HG02840 (cell line): ENCODE data around the gene NCBP3.

Experiments used
- ATAC-seq: cut with Tn5 transposase; IDR thresholded peaks from one replicate; pipeline ENCODE4 v1.9.1; 2021; ENCODE audit warnings: mild to moderate bottlenecking, moderate library complexity, moderate number of reproducible peaks; ENCODE audit not compliant: unreplicated experiment, low FRiP score

Gene NCBP3, protein sequence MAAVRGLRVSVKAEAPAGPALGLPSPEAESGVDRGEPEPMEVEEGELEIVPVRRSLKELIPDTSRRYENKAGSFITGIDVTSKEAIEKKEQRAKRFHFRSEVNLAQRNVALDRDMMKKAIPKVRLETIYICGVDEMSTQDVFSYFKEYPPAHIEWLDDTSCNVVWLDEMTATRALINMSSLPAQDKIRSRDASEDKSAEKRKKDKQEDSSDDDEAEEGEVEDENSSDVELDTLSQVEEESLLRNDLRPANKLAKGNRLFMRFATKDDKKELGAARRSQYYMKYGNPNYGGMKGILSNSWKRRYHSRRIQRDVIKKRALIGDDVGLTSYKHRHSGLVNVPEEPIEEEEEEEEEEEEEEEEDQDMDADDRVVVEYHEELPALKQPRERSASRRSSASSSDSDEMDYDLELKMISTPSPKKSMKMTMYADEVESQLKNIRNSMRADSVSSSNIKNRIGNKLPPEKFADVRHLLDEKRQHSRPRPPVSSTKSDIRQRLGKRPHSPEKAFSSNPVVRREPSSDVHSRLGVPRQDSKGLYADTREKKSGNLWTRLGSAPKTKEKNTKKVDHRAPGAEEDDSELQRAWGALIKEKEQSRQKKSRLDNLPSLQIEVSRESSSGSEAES

DNA sequence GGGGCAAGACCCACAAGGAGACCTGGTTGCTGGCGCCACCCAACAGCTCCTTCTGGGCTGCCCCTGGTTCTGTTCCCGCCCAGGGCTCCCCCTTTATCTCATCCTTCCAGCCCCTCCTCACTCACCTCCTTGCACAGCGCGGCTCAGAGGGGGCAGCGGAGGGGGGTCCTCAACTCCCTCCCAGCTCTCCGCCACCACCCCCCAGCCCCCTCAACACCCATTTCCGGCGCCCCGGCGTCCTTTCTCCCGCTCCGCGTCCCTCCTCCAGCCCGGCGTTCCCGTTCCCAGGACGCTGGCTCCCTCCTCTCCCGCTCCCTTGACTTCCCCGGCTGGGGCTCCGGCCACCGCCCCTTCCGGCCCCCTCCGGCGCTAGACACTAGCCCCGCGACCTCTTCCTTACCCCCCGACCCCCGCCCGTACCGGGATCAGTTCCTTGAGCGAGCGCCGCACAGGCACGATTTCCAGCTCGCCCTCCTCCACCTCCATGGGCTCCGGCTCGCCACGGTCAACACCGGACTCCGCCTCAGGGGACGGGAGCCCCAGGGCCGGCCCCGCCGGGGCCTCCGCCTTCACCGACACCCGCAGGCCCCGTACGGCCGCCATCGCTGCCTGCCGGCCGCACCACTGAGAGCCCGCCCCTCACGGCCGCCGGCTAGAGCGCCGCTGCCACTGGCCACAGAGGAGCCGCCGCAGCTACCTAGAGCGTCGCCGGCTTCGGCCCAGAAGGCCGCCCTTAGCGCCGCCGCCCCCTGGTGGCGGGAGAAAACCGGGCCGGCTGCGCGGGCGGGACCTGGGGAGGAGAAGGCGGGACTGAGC lies at the start of gene NCBP3:
NCBP3 (minus strand) TSS at position 626 of the 816 bp plus-strand sequence; CDS start at position 603, 23 bp downstream.
- peak; percentile 92 for ATAC-seq

- no peak for ATAC-seq
Measured at GRCh38 chr17:3895354-3895753, 49.3 kb upstream of the NCBP3 start.

DNA sequence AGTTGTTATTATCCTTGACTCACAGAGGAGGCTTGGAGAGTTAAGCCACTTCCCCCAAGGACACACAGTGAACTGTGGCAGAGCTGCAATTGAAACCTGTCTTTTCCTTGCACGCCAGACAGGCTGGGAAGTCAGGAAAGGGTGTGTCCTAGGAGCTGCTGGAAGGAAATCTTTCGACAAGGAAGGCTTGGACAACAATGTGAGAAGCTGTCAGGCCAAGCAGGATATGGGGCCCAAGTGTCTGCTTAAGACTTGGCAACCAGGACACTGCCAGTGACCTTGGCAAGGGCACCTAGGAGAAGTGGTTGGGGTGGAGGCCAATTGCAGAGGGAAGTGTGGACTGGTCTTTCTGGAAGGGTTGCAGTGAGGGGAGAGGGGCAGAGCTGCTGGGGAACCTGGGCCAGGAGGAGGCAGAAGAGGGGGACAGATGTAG lies 48.9 kb upstream of the NCBP3 start:
- no peak for ATAC-seq

DNA sequence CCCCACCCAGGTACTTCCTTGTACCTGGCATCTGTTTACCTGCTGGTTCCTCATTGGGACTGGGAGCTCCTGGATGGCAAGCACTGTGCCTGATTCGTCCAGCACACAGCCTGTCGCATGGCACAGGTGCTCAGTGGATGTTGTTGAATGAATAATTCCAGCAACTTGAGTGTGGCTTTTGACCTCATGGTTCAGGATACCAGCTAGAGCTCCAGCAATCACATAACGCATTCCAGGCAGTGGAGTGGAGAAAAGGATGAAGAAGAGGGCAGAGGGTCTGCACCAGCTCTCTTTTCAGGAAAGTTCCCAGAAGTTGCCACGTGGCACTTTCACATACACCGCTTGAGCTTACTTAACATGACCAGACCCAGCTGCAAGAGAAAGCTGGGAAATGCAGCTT lies 48.1 kb upstream of the NCBP3 start:
- no peak for ATAC-seq

GRCh38 chr17:3893720-3894116 lies 47.7 kb upstream of the NCBP3 start:
- no peak for ATAC-seq

DNA sequence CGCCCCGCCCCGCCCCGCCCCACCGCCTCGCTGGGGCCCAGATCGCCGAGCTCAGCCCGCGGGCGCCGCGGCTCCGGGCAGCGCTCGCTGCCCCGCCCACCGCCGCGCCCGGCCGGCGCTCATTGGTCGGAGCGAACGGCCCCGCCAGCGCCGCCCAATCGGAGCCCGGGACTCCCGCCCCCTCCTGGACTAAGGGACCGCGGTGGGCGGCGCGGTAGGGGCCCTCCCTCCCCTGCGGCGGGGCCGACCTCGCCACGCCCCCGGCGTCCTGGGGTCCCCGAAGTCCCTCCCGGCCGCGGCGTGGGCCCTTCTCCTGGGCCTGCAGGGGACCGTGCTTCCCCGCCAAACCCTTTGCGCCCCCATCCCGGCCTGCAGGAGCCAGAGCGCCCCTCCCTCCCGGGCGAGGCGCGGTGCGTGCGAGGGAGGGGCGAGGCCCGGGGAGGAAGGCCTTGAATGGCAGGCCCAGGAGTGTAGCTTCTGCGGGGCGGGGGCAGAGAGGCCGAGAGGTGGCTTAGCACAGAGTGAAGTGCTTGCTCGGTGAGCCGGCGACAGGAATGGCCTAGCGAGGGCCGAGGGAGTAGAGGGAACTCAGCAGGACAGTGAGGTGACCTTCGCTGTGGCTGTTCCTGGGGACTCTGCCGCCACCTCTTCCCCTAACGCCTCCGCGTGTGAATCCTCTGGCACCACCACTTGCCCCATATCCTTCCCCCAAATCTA lies 47.1 kb upstream of the NCBP3 start, which contains the start of gene CAMKK1:
CAMKK1 (minus strand) TSS at position 51 of the 717 bp plus-strand sequence. CDS start 7,366 bp downstream, outside the sequence.
- ATAC-seq, result peak; percentile 83

DNA sequence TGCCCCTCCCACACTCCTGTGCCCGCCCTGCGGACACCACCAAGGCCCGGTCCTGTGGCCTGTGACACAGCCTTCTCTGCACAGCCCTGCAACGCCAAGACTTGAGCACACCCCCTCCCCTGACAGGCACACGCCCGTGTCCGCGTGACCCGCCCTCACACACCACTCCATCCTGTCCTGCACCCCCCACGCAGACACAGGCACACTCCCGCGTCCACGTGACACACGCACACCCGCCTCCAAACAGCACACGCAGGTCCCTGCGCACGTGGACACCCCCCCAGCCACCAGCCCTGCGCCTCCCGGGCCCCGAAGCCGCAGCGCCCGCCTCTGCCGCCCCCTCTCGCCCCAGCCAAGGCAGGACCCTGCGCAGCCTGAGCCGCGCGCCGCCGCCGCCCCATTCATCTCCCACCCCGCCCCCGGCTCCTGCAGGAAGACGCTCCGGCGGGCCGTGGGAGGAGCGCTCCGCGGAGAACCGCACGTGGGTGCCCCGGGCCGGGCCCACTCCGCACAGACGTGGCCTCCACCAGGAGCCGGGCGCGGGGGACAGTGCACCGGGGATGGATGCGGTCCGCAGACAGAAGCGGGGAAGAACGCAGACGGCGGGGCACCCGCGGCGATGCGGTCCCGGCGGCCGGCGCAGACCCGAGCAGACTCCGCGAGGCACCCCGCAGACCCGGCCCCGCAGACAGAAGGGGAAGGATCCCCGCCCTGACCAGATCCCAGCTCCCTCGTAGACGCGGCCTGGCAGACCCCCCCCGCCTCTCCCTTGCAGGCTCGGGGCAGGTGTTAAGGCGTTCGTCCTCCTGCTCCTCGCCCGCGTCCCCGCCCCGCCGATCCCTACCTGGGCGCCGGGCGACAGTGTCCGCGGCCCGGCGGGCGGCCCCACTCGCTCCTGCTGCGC lies 46.3 kb upstream of the NCBP3 start:
- ATAC-seq, result peak; percentile 5

GRCh38 chr17:3891626-3892094 lies 45.6 kb upstream of the NCBP3 start:
- no peak for ATAC-seq

- ATAC-seq, result no peak
Measured at GRCh38 chr17:3890878-3891219, 44.8 kb upstream of the NCBP3 start.

- no peak for ATAC-seq
Measured at GRCh38 chr17:3890082-3890877, 44.2 kb upstream of the NCBP3 start.

DNA sequence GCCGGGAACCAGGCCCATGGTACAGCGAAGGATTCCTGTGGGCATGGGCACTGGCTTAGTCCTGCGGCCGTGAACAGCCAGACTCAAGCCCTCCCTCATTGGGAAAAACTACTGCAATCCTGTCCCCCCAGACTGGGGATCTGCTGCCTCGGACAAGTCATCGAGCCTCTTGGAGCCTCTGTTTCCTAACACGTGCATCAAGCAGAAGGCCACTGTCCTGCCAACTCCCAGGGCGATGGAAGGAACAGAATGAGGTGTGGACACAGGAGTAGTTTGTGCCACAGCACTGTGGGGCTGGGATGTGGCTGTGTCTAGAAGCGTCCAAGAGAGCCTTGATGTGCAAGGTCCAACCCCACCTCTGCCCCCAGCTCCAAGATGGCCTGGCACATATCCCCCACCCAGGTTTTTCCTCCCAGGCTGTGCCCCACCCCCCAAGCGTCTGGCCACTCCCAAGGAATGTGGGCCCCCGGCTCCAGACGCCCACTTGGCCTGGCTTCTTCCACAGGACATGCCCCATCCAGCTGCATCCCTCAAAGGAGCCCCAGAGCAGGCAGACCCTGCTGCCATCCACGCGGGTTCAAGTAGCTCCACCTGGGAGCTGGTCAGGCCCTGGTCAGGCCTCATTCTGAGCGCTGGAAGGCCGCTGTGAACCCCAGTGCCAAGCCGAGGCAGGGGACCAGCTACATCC lies 43.4 kb upstream of the NCBP3 start:
- no peak for ATAC-seq

DNA sequence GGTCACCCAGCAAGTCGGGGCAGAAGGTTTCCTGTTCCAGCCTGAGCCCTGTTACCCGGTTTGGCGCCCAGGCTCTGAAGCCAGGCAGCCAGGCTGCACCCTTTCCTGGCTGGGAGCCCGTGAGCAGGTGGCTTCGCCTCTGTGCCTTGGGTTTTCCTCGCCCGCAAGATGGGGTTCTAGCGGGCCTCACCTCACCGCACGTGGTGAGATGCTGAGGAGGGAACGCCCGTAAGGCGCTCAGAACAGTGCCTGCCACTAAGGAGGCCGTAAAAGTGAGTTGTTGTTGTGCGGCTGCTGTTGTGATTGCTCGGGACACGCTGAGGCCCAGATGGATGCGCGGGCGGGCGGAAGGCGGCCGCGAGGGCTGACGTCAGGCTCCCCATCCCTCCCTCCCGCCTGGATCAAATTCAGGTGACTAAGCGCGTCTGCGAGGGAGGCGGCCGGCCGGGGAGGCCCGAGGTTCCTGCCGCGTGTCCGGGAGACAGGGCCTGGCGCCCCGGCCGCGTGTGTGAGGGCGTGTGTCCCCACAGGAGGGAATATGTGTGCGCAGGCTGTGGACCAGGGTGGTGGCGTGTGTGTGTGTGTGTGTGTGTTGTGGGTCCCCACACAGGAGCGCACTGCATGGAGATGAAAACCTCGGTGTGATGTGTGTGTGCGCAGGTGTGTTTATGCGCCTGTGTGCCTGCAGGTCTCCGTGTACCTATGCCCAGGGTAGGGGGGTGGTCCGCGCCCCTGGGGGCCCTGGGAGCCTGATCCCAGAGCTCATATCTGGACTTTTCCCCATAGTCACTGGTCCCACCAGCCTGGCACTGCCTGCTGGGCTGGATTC lies 42.5 kb upstream of the NCBP3 start:
- no peak for ATAC-seq

- ATAC-seq, result no peak
Measured at GRCh38 chr17:3887804-3888203, 41.8 kb upstream of the NCBP3 start.

- no peak for ATAC-seq
Measured at GRCh38 chr17:3887394-3887793, 41.3 kb upstream of the NCBP3 start.

GRCh38 chr17:3886776-3887175 lies 40.7 kb upstream of the NCBP3 start:
- ATAC-seq, result no peak

DNA sequence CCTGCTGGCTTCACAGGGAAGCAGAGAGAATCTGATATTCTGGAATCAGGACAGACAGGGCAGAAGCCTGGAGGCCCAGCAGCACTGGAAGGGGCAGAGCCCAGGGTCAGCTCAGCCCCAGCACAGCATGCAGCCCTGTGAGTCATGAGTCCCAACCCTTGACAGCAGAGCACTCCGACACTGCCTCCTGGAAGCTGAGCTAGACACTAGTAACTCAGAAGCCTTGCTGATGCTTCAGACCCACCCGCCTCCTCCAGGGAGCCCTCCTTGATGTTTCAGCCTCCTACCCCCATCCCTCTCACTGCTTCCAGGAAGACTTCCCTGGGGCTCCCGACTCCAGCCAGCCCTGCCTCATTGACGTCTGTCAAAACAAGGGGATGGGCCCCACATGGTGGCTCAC lies 39.9 kb upstream of the NCBP3 start:
- ATAC-seq, result no peak

DNA sequence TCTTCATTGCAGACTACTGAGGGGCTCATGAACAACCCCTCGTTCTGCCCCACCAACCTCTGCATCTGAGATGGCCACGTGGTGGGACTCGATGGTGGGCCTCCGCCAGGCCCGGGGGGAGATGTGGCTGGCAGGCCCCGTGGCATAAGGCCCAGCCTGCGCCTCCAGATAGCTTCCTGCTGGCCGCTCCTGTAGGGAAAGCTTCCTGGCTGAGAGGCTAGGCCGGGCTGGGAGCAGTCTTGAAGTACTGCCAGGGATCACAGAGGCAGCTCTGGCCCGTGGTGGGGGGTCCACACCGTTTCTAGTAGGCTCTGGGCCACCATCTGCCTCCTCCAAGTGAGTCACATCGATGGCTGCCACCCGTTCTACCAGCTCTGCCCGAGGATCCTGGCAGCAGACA lies 39.2 kb upstream of the NCBP3 start:
- ATAC-seq, result no peak
